Sigmoid colon (tissue), 7 donors: Measurements from ENCODE around the gene MRPL36. TPM values are rescaled to one million over a fixed set of nuclear protein-coding genes. Genes with fewer than 3 reads are reported as not detected.

ENCODE experiments used
- DNase-seq: peaks from one replicate; pipeline ENCODE4 v3.0.0-alpha.2; 2019
- H3K27ac ChIP-seq, 4 donors: fragments of 200-600 bp; sonication (generic); one replicate each; pipeline ENCODE4 v1.5.1; 2016 to 2019; ENCODE audit warnings: mild to moderate bottlenecking in 1 of 4
- H3K27me3 ChIP-seq, 3 donors: fragments of 200-600 bp; sonication (generic); one replicate each; pipeline ENCODE4 v1.5.1; 2019; ENCODE audit warnings: mild to moderate bottlenecking in 1 of 3
- H3K36me3 ChIP-seq, 4 donors: fragments of 200-600 bp; sonication (generic); one replicate each; pipeline ENCODE4 v1.5.1; 2016 to 2019
- H3K4me1 ChIP-seq, 4 donors: fragments of 200-600 bp; sonication (generic); one replicate each; pipeline ENCODE4 v1.5.1; 2017 to 2019
- H3K4me3 ChIP-seq, 4 donors: fragments of 200-600 bp; sonication (generic); one replicate each; pipeline ENCODE4 v1.5.1; 2017 to 2019; ENCODE audit warnings: mild to moderate bottlenecking in 2 of 4, moderate library complexity in 1 of 4
- H3K9me3 ChIP-seq, 4 donors: fragments of 200-600 bp in 3 of 4; sonication (generic) in 3 of 4; one replicate each; pipeline versions ENCODE4 v1.5.1 to v1.6.1; 2013 to 2019
- CTCF ChIP-seq, 4 experiments: fragments of 450-650 bp in 3 of 4; fragments of 200-600 bp in 1 of 4; IDR thresholded peaks; one replicate each; pipeline ENCODE4 v1.5.1; 2016 to 2019; ENCODE audit warnings: antibody characterized with exemption in 4 of 4, mild to moderate bottlenecking in 3 of 4, moderate library complexity in 2 of 4
- EP300 ChIP-seq, 4 donors: sonication (generic); formaldehyde crosslinking; IDR thresholded peaks; one replicate each; pipeline ENCODE4 v1.6.1; 2017; ENCODE audit warnings: antibody characterized with exemption in 4 of 4
- POLR2A ChIP-seq, 2 donors: fragments of 450-650 bp; IDR thresholded peaks; one replicate each; pipeline ENCODE4 v1.6.1; 2016; ENCODE audit warnings: antibody characterized with exemption in 2 of 2, mild to moderate bottlenecking in 2 of 2, moderate library complexity in 2 of 2
- POLR2AphosphoS5 ChIP-seq, 4 donors: sonication (generic); formaldehyde crosslinking; IDR thresholded peaks; one replicate each; pipeline ENCODE4 v1.6.1; 2017; ENCODE audit warnings: antibody characterized with exemption in 4 of 4
- WGBS, 2 donors: extraction: QIAGEN DNeasy Blood & Tissue Kit; methylation state at CpG; one replicate each; pipeline ENCODE4 v1.1.7; 2013; 5-methylcytosine and 5-hydroxymethylcytosine counted together
- intact Hi-C: fragments of 100-400 bp; cut with DNase I; formaldehyde crosslinking; loops from one replicate; pipeline ENCODE4 v1.15.1; 2023
- polyA plus RNA-seq, 3 donors: library from polyadenylated mRNA; stranded (reverse); fragments of 200-250 nt; gene quantifications; one replicate each; pipeline ENCODE4 v1.2.3, GENCODE V29; 2013
- total RNA-seq, 4 donors: library from RNA; depleted of rRNA; stranded (reverse); fragments of >200 nt; gene quantifications; one replicate each; pipeline ENCODE4 v1.1.0, GENCODE V29; 2016
- donor health status: healthy with polysubstance abuse.
- donor health status: Bipolar disorder and iron deficiency.
- donor health status: healthy.

The MRPL36 gene
- total and polyA plus RNA-seq, 7 donors = 32.4 to 77.9 (median 59.4) TPM

- H3K4me3 ChIP-seq = no peak overlapping the region
- H3K4me1 ChIP-seq = no peaks in the 10 kb centered on the region
- H3K27me3 ChIP-seq = peaks cover 0 to 28% (median 7%) of the 10 kb centered on the region in 3 donors
- no peaks in the 10 kb centered on the region for H3K9me3 ChIP-seq
- intact Hi-C loops = no loop called here
- TF ChIP-seq CTCF (IDR thresholded peaks at IDR 0.05) (no peak), POLR2AphosphoS5 (IDR thresholded peaks at IDR 0.05) (no peak), EP300 (IDR thresholded peaks at IDR 0.05) (no peak), POLR2A (IDR thresholded peaks at IDR 0.05) (no peak)
- DNase-seq = peak; percentile 50
- no peak overlapping the region for H3K27ac ChIP-seq
- 76 to 79% methylated on average over 13 of the region's 13 CpGs for WGBS, 2 donors
- no peaks in the 10 kb centered on the region for H3K36me3 ChIP-seq
Observed at GRCh38 chr5:1759378-1759970, 40.2 kb downstream of the MRPL36 start.

GRCh38 chr5:1758574-1758973 lies 41.1 kb downstream of the MRPL36 start:
- intact Hi-C loops = no loop called here
- TF ChIP-seq POLR2A (IDR thresholded peaks at IDR 0.05) (no peak), EP300 (IDR thresholded peaks at IDR 0.05) (no peak), POLR2AphosphoS5 (IDR thresholded peaks at IDR 0.05) (no peak), CTCF (IDR thresholded peaks at IDR 0.05) (no peak)
- H3K27ac ChIP-seq = no peak overlapping the region
- H3K4me1 ChIP-seq = no peaks in the 10 kb centered on the region
- peaks cover 0 to 21% (median 0%) of the 10 kb centered on the region in 3 donors for H3K27me3 ChIP-seq
- DNase-seq = no peak
- H3K9me3 ChIP-seq = no peaks in the 10 kb centered on the region
- no peak overlapping the region for H3K4me3 ChIP-seq
- WGBS, 2 donors = 75 to 86% methylated on average over 3 of the region's 3 CpGs
- no peaks in the 10 kb centered on the region for H3K36me3 ChIP-seq

- H3K36me3 ChIP-seq = no peaks in the 10 kb centered on the region
- no peak overlapping the region for H3K4me3 ChIP-seq
- H3K4me1 ChIP-seq = no peaks in the 10 kb centered on the region
- intact Hi-C loops = no loop called here
- peaks cover 0 to 11% (median 0%) of the 10 kb centered on the region in 3 donors for H3K27me3 ChIP-seq
- H3K9me3 ChIP-seq = no peaks in the 10 kb centered on the region
- 87 to 89% methylated on average over 10 of the region's 10 CpGs for WGBS, 2 donors
- DNase-seq = peak; percentile 43
- no peak overlapping the region for H3K27ac ChIP-seq
- TF ChIP-seq POLR2AphosphoS5 (IDR thresholded peaks at IDR 0.05) = no peak
- no peak for TF ChIP-seq CTCF (IDR thresholded peaks at IDR 0.05)
- no peak for TF ChIP-seq EP300 (IDR thresholded peaks at IDR 0.05)
- no peak for TF ChIP-seq POLR2A (IDR thresholded peaks at IDR 0.05)
Observed at GRCh38 chr5:1757511-1757910, 42.1 kb downstream of the MRPL36 start.

- Histone ChIP-seq H3K4me3 (no peak overlapping the region), H3K27ac (no peak overlapping the region), H3K27me3 (peaks cover 0 to 9% (median 0%) of the 10 kb centered on the region in 3 donors), H3K36me3 (no peaks in the 10 kb centered on the region), H3K4me1 (no peaks in the 10 kb centered on the region), H3K9me3 (no peaks in the 10 kb centered on the region)
- WGBS, 2 donors = 69 to 86% methylated on average over 11 of the region's 11 CpGs
- DNase-seq = no peak
- intact Hi-C loops = no loop called here
- TF ChIP-seq POLR2AphosphoS5 (IDR thresholded peaks at IDR 0.05) = no peak
- TF ChIP-seq POLR2A (IDR thresholded peaks at IDR 0.05) = no peak
- no peak for TF ChIP-seq EP300 (IDR thresholded peaks at IDR 0.05)
Observed at GRCh38 chr5:1756481-1756880, 43.2 kb downstream of the MRPL36 start.

GRCh38 chr5:1755321-1755949 lies 44.2 kb downstream of the MRPL36 start:
- TF ChIP-seq EP300 (IDR thresholded peaks at IDR 0.05) = no peak
- no peak for TF ChIP-seq CTCF (IDR thresholded peaks at IDR 0.05)
- TF ChIP-seq POLR2A (IDR thresholded peaks at IDR 0.05) = no peak
- no peak for TF ChIP-seq POLR2AphosphoS5 (IDR thresholded peaks at IDR 0.05)
- WGBS, 2 donors = 31 to 55% methylated on average over 14 of the region's 14 CpGs
- intact Hi-C loops = no loop called here
- peak; percentile 15 for DNase-seq
- no peak overlapping the region for H3K4me3 ChIP-seq
- no peaks in the 10 kb centered on the region for H3K4me1 ChIP-seq
- H3K27ac ChIP-seq = no peak overlapping the region
- no peaks in the 10 kb centered on the region for H3K9me3 ChIP-seq
- peaks cover 0 to 13% (median 0%) of the 10 kb centered on the region in 3 donors for H3K27me3 ChIP-seq
- no peaks in the 10 kb centered on the region for H3K36me3 ChIP-seq
